Measurements from ENCODE around the gene EML6.

The EML6 gene

GRCh38 chr2:54899576-54900200 is 176.2 kb downstream of the EML6 start:
- H3K9ac ChIP-seq (ENCODE audit: insufficient read length): no peak overlapping the region
- no peaks in the 10 kb centered on the region for H3K36me3 ChIP-seq (ENCODE audit: insufficient read depth, low read length)
- peak; percentile 28 for DNase-seq (ENCODE audit: low read depth, low spot score)
- TF ChIP-seq FOXP2 (optimal IDR thresholded peaks at IDR 0.05; ENCODE audit: control extremely low read depth, extremely low read length, insufficient read depth) (no peak), POLR2AphosphoS5 (IDR thresholded peaks at IDR 0.05; ENCODE audit: borderline replicate concordance, low read depth, low read length) (no peak), EZH2 (IDR thresholded peaks at IDR 0.05) (no peak)
- H3K27ac ChIP-seq: no peak overlapping the region
- H3K4me3 ChIP-seq: no peak overlapping the region
- H3K9me3 ChIP-seq (ENCODE audit: low read depth, low read length): no peaks in the 10 kb centered on the region

- Histone ChIP-seq H3K36me3 (ENCODE audit: insufficient read depth, low read length) (no peaks in the 10 kb centered on the region), H3K4me3 (no peak overlapping the region), H3K9ac (ENCODE audit: insufficient read length) (no peak overlapping the region), H3K9me3 (ENCODE audit: low read depth, low read length) (no peaks in the 10 kb centered on the region), H3K27ac (no peak overlapping the region)
- no peak for DNase-seq (ENCODE audit: low read depth, low spot score)
- TF ChIP-seq EZH2 (IDR thresholded peaks at IDR 0.05) (no peak), POLR2AphosphoS5 (IDR thresholded peaks at IDR 0.05; ENCODE audit: borderline replicate concordance, low read depth, low read length) (no peak), FOXP2 (optimal IDR thresholded peaks at IDR 0.05; ENCODE audit: control extremely low read depth, extremely low read length, insufficient read depth) (no peak)
Observed at GRCh38 chr2:54901224-54901986, 177.9 kb downstream of the EML6 start.

GRCh38 chr2:54902763-54903162 is 179.3 kb downstream of the EML6 start:
- no peak overlapping the region for H3K4me3 ChIP-seq
- DNase-seq (ENCODE audit: low read depth, low spot score): no peak
- no peak overlapping the region for H3K27ac ChIP-seq
- no peaks in the 10 kb centered on the region for H3K9me3 ChIP-seq (ENCODE audit: low read depth, low read length)
- H3K9ac ChIP-seq (ENCODE audit: insufficient read length): no peak overlapping the region
- no peaks in the 10 kb centered on the region for H3K36me3 ChIP-seq (ENCODE audit: insufficient read depth, low read length)
- TF ChIP-seq POLR2AphosphoS5 (IDR thresholded peaks at IDR 0.05; ENCODE audit: borderline replicate concordance, low read depth, low read length) (no peak), FOXP2 (optimal IDR thresholded peaks at IDR 0.05; ENCODE audit: control extremely low read depth, extremely low read length, insufficient read depth) (no peak), EZH2 (IDR thresholded peaks at IDR 0.05) (no peak)

GRCh38 chr2:54903736-54904554 is 180.5 kb downstream of the EML6 start:
- no peaks in the 10 kb centered on the region for H3K9me3 ChIP-seq (ENCODE audit: low read depth, low read length)
- H3K9ac ChIP-seq (ENCODE audit: insufficient read length): no peak overlapping the region
- no peaks in the 10 kb centered on the region for H3K36me3 ChIP-seq (ENCODE audit: insufficient read depth, low read length)
- DNase-seq (ENCODE audit: low read depth, low spot score): peak; percentile 20
- no peak overlapping the region for H3K4me3 ChIP-seq
- TF ChIP-seq FOXP2 (optimal IDR thresholded peaks at IDR 0.05; ENCODE audit: control extremely low read depth, extremely low read length, insufficient read depth) (no peak), EZH2 (IDR thresholded peaks at IDR 0.05) (no peak), POLR2AphosphoS5 (IDR thresholded peaks at IDR 0.05; ENCODE audit: borderline replicate concordance, low read depth, low read length) (no peak)
- H3K27ac ChIP-seq: no peak overlapping the region

GRCh38 chr2:54904836-54905235 is 181.4 kb downstream of the EML6 start:
- no peak overlapping the region for H3K27ac ChIP-seq
- TF ChIP-seq POLR2AphosphoS5 (IDR thresholded peaks at IDR 0.05; ENCODE audit: borderline replicate concordance, low read depth, low read length) (no peak), FOXP2 (optimal IDR thresholded peaks at IDR 0.05; ENCODE audit: control extremely low read depth, extremely low read length, insufficient read depth) (no peak), EZH2 (IDR thresholded peaks at IDR 0.05) (no peak)

GRCh38 chr2:54906716-54907115 is 183.3 kb downstream of the EML6 start:
- Histone ChIP-seq H3K9me3 (ENCODE audit: low read depth, low read length) (no peaks in the 10 kb centered on the region), H3K36me3 (ENCODE audit: insufficient read depth, low read length) (no peaks in the 10 kb centered on the region), H3K9ac (ENCODE audit: insufficient read length) (no peak overlapping the region), H3K27ac (no peak overlapping the region), H3K4me3 (no peak overlapping the region)
- DNase-seq (ENCODE audit: low read depth, low spot score): no peak
- TF ChIP-seq EZH2 (IDR thresholded peaks at IDR 0.05): no peak
- no peak for TF ChIP-seq FOXP2 (optimal IDR thresholded peaks at IDR 0.05; ENCODE audit: control extremely low read depth, extremely low read length, insufficient read depth)
- no peak for TF ChIP-seq POLR2AphosphoS5 (IDR thresholded peaks at IDR 0.05; ENCODE audit: borderline replicate concordance, low read depth, low read length)

More at GRCh38 chr2:54904836-54905235, 181.4 kb downstream of the EML6 start:
- H3K9ac ChIP-seq (ENCODE audit: insufficient read length): no peak overlapping the region
- no peak for DNase-seq (ENCODE audit: low read depth, low spot score)
- no peaks in the 10 kb centered on the region for H3K36me3 ChIP-seq (ENCODE audit: insufficient read depth, low read length)
- H3K9me3 ChIP-seq (ENCODE audit: low read depth, low read length): no peaks in the 10 kb centered on the region
- no peak overlapping the region for H3K4me3 ChIP-seq

GRCh38 chr2:54907663-54908062 is 184.2 kb downstream of the EML6 start:
- no peak for DNase-seq (ENCODE audit: low read depth, low spot score)
- H3K36me3 ChIP-seq (ENCODE audit: insufficient read depth, low read length): no peaks in the 10 kb centered on the region
- TF ChIP-seq POLR2AphosphoS5 (IDR thresholded peaks at IDR 0.05; ENCODE audit: borderline replicate concordance, low read depth, low read length) (no peak), EZH2 (IDR thresholded peaks at IDR 0.05) (no peak), FOXP2 (optimal IDR thresholded peaks at IDR 0.05; ENCODE audit: control extremely low read depth, extremely low read length, insufficient read depth) (no peak)
- H3K9ac ChIP-seq (ENCODE audit: insufficient read length): no peak overlapping the region
- H3K9me3 ChIP-seq (ENCODE audit: low read depth, low read length): no peaks in the 10 kb centered on the region
- H3K4me3 ChIP-seq: no peak overlapping the region
- H3K27ac ChIP-seq: no peak overlapping the region

GRCh38 chr2:54908591-54908990 is 185.1 kb downstream of the EML6 start:
- TF ChIP-seq FOXP2 (optimal IDR thresholded peaks at IDR 0.05; ENCODE audit: control extremely low read depth, extremely low read length, insufficient read depth) (no peak), EZH2 (IDR thresholded peaks at IDR 0.05) (no peak), POLR2AphosphoS5 (IDR thresholded peaks at IDR 0.05; ENCODE audit: borderline replicate concordance, low read depth, low read length) (no peak)
- no peak overlapping the region for H3K4me3 ChIP-seq
- DNase-seq (ENCODE audit: low read depth, low spot score): no peak
- no peaks in the 10 kb centered on the region for H3K9me3 ChIP-seq (ENCODE audit: low read depth, low read length)
- H3K36me3 ChIP-seq (ENCODE audit: insufficient read depth, low read length): no peaks in the 10 kb centered on the region
- H3K9ac ChIP-seq (ENCODE audit: insufficient read length): no peak overlapping the region
- no peak overlapping the region for H3K27ac ChIP-seq

Measured in SK-N-MC (cell line).